AML-193 (cell line): ENCODE measurements around the gene EPHA7.

Experiments
- DNase-seq, 2 experiments: peaks; one replicate each; lab custom pipeline; 2025; lab: John Stamatoyannopoulos, UW

Gene EPHA7

DNA sequence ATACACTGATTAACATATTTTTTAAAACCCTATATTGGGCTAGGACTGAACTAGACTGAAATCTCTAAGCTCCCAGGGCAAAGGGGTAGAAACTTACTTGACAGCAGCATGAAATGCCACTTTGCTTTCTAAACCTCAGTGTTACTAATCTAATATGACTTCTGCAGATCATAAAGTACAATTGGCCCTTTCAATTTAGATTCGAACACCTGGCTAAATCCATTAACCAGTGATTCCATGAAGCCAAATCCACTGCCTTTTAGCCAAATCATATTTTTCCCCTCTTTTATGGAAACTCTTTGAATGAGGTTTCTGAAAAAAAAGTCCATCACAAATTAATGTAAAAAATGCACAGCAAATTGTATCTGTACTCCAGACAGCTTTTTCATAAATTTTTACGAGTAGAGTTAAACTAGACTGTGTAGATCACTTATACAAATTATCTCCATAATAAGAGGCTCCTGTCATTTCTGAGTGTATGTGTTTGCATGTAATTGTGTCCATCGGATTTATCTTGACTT, 25.7 kb downstream of the EPHA7 start:
- DNase-seq = no peak

- DNase-seq = no peak
Observed at GRCh38 chr6:93392797-93393196, 26.6 kb downstream of the EPHA7 start.

- DNase-seq = no peak
Observed at GRCh38 chr6:93391965-93392364, 27.4 kb downstream of the EPHA7 start.

DNA sequence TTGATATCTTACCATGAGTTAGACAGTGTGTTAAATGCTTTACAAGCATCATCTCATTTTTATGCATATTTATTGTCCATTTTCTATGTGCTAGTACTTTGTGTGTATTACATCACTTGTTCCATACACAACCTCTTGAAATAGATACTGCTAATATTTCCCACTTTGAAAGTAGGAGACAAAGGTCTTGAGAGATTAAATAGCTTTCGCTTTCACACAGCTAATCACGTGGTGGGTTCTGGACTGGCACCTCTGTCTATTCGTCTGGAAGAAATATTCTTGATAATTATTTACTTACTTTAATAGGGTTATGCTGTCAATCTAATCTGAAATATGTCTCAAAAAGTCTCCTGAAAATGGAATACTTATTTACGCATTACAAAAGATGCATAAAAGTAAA, 30.2 kb downstream of the EPHA7 start:
- DNase-seq = no peak

- no peak for DNase-seq
Observed at GRCh38 chr6:93388070-93388469, 31.3 kb downstream of the EPHA7 start.

DNA sequence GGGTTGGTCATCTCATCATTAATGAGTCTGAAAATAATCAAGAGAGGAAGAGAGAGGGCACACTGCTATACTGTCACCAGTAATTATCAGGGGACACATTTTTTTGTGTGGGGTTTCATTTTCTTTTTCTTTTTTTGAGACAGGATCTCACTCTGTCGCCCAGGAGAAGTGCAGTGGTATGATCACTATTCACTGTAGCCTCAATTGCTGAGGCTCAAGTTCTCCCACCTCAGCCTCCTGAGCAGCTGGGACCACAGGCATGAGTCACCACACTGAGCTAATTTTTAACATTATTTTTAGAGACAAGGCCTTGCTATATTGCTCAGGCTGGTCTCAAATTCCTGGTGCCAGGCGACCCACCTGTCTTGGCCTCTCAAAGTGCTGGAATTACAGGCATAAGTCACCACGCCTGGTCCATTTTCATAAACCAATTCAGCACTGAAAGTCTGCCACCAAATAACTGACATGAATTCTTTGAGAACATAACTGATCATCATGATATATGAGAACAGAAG, 43.3 kb downstream of the EPHA7 start:
- no peak for DNase-seq

DNA sequence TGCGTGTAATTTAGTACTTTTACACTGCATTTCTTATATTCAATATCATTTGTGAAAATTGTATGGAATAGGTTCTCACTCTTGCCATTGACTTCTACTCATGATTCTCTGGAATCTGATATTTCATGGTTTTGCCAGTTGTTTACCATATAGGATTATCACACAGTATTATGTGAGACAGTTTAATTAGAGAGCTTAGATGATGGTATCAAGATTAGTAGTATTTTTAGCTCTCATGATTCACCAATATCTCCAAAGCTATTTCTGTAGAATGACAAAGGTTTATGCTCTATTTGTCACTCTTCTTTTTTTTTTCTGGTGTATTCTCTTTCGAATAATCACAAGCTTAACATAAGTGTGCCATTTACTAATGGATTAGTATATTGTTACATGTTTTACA, 45.9 kb downstream of the EPHA7 start:
- DNase-seq = no peak

GRCh38 chr6:93371756-93372155, 47.6 kb downstream of the EPHA7 start:
- no peak for DNase-seq

DNA sequence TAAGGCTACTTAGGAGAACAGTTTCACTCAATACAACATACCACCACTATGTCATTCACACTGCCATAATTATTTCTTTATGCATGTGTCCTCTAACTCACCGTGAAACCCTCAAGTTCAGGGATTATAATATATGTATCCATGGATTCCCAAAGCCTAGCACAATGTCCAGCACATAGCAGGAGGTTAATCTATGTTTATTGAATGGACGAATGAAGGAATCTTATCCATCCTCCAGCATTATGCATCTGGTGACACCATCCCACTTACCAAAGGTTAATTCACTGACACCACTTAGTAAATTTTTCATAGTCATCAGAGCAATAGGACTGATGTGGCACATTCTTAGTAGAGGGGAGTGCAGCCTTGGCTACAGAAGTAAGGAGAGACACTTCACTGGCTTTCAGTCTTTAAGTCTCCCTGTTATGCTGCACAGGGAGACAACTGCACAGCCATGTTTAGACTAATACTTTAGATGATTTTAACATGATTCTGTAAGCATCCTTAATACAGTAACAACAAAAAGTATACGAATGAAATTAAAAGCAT, 49.7 kb downstream of the EPHA7 start:
- no peak for DNase-seq

DNA sequence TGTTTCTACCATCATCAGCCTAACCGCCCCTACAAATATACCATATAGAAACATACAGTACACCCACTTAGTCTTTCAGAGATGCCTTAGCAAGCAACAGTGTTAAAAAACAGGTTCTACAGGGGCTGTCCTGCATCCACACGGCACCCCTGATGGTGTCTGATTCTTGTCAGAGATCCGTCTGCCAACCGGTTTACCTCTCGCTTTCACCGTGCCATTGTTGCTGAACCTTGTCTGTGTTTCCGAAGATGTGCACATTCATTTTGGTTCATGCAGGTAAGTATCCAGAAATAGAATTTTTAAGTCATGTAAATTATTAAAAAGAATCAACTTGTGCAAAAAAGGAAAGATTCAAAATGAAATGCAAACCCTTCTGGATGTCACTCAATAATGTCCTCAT, 52.9 kb downstream of the EPHA7 start:
- no peak for DNase-seq

- DNase-seq = no peak
Observed at GRCh38 chr6:93365445-93365844, 53.9 kb downstream of the EPHA7 start.

DNA sequence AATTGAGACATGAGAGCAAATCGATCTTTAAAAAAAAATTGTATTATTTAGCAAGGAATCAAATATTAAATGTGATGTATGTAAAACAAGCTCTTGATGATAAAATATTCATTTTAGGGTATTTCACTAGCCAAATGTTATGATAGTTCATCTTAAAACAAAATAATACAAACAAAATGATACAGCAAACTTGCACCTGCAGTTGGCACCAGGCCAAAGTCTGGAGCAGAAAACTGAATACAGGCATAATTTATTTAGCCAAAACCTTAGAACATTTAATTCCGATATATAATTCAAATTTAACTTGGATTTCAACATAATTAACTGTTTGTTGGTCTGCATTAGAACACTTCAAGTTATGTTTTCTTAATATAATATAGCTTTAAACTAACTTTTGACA, 60.9 kb downstream of the EPHA7 start:
- no peak for DNase-seq

GRCh38 chr6:93352604-93353003, 66.8 kb downstream of the EPHA7 start:
- no peak for DNase-seq

- DNase-seq = no peak
Observed at GRCh38 chr6:93351222-93351621, 68.1 kb downstream of the EPHA7 start.

DNA sequence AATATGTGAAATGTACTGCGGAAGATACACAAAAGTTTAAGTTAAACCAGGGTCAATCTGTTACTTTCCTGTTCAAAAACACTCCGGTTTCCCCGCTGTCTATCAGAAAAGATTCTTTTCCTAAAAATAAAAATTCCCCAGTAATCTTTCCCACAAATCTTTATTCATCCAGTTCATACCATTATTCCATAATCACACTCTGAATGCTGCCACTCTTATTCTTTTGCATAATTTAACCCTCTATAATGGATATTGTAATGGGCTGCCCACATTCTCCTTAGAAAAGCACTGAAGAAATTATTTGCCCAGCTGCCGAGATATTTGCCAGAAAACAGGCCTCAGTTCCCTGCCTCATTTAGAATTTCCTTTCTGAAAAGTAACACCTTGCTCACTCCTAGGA, 68.6 kb downstream of the EPHA7 start:
- DNase-seq = no peak

DNA sequence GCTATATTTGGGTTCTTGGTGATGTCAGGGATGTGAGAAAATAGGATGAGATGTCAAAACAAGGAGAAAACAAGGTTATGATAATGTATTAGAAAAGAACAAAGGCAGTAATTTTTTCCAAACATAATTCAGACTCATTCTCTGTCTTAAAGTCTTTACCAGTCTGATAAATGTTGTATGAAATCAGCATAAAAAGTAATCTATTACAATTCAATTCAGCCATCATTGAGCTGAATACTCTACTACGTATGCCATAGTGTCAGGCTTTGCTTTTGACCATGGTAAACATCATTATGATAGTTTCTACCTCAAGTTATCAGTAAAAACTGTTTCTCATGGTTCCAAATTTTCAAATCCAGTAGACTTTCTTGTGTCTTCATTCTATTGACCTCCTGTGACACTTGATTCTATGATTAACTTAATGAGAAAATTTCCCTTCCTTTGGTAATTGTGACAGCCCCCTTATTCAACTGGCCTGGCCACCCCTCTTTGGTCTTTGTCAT, 75.0 kb downstream of the EPHA7 start:
- DNase-seq = no peak

DNA sequence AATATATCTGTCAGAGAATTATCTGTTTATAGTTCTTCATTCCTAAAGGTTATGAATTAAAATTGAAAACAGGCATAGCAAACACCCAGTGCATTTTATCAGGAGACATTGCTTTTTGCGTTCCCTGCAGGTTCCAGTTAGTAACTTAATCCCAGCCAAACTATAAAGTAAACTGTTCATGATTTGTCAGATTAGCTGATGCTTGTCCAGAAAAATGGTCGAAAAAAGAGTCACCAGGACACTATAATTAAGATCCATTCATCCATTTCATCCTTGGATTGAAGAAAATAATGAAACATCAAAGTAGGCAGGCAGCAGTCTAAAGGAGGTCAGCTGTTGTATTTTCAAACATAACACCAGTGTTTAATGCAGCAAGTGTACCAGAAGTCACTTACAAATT, 75.9 kb downstream of the EPHA7 start:
- DNase-seq = no peak

DNA sequence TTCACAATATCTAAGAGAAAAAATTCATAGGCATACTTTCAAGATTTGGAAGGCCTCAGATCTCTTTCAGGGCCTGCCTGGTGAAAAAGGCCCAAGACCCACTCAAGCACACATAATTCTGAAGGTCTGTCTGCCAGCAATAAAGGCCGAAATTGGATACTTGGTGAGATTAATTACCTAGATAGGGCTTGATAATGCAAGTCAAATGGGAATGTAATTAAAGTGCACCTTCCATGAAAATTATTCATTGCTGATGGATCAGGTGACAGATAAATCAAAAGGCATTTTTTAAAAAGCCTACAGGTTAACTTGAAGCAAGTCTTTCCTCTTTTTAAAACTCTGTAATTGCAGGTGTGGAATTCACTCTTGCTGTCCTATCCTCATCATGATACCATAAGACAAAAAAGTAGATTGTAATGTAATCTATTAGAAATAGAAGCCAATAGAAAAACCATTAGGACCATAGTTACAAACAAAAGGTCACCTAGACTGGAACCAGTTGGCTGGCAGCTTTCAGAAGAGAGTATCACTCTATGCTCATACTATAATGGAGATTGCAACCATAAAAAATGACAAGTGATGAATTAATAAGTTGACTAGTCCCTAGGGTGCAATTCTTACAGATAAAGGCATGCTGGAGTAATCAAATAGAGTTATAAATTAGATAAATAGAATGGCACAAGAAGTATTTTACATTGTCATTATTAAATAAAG, 77.3 kb downstream of the EPHA7 start:
- no peak for DNase-seq

DNA sequence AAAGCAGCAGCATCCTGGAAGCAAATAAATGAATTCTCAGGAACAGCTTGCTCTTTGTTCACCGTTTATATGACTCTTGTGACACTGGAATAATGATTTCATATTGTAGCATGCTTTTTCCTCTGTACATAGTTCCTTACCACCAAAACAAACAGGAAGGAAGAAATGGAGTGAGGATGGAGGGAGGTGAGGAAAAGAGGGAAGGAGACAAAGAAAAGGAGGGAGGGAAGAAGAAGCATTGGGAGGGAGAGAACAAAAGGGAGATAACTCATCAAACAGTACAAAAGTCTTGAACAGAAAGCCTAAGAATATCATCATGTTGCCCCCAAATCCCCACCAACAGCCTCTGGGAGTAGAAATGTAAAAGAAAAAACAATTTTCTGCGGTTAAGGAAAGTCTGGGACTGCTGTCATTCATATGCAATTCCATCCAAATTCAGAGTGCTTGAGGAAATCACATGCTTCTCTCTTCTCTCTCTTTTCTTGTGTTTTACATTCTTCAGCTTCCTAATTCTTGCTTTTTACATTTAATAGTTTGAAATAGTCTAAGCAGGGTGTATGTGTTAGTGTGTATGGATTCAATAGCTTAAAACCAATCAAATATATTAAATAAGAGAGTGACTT, 81.5 kb downstream of the EPHA7 start:
- no peak for DNase-seq

DNA sequence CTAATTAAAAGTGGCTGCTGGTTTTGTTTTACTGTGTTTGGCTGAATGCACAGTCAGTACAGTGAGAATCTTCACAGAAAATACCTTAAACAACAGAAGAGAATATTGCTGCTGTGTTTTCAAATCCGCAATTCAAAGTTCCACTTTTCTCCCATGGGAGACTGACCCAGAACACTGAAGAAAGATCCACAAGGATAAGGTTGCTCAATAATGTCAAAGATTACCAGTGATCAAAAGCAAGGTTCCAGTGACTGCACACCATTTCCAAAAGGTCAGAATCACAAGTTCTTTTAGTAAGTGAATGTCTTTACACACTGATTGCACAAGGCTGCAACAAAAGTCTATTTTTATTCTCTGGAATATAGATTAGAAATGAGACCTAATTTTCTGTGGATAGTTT, 82.3 kb downstream of the EPHA7 start:
- DNase-seq = no peak

DNA sequence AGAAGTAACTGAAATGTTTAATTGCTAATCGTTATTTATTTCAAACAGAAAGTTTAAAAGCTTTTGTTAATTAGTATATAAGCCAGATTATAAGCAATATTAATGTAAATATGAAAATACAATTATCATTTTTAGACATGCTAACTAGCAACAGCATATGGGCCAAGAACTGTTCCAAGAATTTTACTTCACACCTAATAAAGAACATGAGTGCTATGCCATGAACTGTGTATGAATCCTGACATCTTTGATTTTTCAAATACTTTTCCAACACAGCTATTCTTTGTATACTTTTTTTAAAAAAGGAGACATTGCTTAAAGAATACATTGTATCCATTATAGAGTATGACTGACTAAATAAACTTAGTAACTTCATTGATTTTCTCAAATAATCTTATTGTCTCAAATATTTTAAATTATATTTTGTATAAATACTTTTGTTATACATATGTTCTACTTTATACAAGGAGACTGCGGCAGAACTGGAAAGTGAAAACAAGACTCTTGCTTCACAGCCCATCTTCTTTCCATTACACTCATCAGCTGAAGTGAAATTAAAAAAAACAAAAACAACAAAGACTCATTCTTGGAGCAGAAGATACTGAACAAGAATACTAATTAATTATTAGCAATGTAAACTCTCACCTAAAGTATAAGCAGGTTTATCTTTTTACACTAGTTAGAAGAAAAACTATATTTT, 89.9 kb downstream of the EPHA7 start:
- DNase-seq = no peak

DNA sequence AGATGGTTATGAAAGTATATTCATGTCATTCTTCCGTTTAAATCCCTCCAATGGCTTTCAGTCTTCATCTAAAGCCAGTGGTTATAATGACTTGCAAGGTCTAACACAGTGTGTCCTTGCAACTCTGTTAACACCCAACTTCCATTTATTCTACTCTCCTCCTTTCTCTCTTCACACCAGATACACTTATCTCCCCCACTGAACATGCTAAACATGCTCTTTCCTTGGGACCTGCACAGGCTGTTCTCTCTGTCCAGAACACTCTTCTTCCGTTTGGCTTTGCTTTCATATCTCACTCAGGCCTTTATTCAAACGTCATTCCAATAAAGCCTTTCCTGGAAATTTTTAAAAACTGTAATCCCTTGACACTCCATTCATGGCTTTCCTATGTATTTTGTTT, 91.5 kb downstream of the EPHA7 start:
- DNase-seq = no peak

- DNase-seq = no peak
Observed at GRCh38 chr6:93325761-93326160, 93.6 kb downstream of the EPHA7 start.
